PFSK-1 (cell line): ENCODE measurements around the gene SLC25A28.

Experiments used
- POLR2AphosphoS5 ChIP-seq: IDR thresholded peaks from 2 replicates; pipeline ENCODE4 v1.6.1; 2012; ENCODE audit warnings: low read depth, mild to moderate bottlenecking, control low read depth, low read length, moderate library complexity
- SIN3A ChIP-seq: IDR thresholded peaks from 2 replicates; pipeline ENCODE4 v1.6.1; 2012; ENCODE audit warnings: mild to moderate bottlenecking, low read length, moderate library complexity, borderline replicate concordance; ENCODE audit not compliant: insufficient read depth
- TAF1 ChIP-seq: IDR thresholded peaks from 2 replicates; pipeline ENCODE4 v1.6.1; 2012; ENCODE audit warnings: low read length, control low read depth, borderline replicate concordance; ENCODE audit not compliant: insufficient read depth
- TF ChIP-seq, protein P1 (sequence below), 2 experiments: IDR thresholded peaks; 2 replicates each; pipeline versions ENCODE4 v1.6.1 to v1.8.0; 2011 to 2012; ENCODE audit warnings: low read depth in 2 of 2, low read length in 2 of 2, control low read depth in 1 of 2, inconsistent platforms in 1 of 2, mild to moderate bottlenecking in 1 of 2, moderate library complexity in 1 of 2; ENCODE audit not compliant: insufficient read depth in 1 of 2

GRCh38 chr10:99620711-99621453, 643 bp upstream of the SLC25A28 start:
- TF ChIP-seq TAF1 (peak; percentile 42; the same call in 1 of the 2 replicates), POLR2AphosphoS5 (peak; percentile 63), SIN3A (no peak)
- TF ChIP-seq, protein P1, sequence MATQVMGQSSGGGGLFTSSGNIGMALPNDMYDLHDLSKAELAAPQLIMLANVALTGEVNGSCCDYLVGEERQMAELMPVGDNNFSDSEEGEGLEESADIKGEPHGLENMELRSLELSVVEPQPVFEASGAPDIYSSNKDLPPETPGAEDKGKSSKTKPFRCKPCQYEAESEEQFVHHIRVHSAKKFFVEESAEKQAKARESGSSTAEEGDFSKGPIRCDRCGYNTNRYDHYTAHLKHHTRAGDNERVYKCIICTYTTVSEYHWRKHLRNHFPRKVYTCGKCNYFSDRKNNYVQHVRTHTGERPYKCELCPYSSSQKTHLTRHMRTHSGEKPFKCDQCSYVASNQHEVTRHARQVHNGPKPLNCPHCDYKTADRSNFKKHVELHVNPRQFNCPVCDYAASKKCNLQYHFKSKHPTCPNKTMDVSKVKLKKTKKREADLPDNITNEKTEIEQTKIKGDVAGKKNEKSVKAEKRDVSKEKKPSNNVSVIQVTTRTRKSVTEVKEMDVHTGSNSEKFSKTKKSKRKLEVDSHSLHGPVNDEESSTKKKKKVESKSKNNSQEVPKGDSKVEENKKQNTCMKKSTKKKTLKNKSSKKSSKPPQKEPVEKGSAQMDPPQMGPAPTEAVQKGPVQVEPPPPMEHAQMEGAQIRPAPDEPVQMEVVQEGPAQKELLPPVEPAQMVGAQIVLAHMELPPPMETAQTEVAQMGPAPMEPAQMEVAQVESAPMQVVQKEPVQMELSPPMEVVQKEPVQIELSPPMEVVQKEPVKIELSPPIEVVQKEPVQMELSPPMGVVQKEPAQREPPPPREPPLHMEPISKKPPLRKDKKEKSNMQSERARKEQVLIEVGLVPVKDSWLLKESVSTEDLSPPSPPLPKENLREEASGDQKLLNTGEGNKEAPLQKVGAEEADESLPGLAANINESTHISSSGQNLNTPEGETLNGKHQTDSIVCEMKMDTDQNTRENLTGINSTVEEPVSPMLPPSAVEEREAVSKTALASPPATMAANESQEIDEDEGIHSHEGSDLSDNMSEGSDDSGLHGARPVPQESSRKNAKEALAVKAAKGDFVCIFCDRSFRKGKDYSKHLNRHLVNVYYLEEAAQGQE (IDR thresholded peaks at IDR 0.05; ENCODE audit: insufficient read depth in 1 of 2, low read depth in 2 of 2, low read length in 2 of 2): no peak
